NCI-H345 (cell line): ENCODE data around the gene PILRA.
A peak's percentile ranks its signal among the peaks of the same experiment; 100 is the strongest.
"Not testable (repeated sequence)": the region's sequence is repeated elsewhere in the genome, so short reads cannot be mapped to it uniquely, and the experiment has no call there.

Source experiments
- DNase-seq: peaks from one replicate; lab custom pipeline; 2025; lab: John Stamatoyannopoulos, UW

PILRA gene

GRCh38 chr7:100380196-100380595 lies 6.9 kb downstream of the PILRA start:
- DNase-seq: no peak

- not testable (repeated sequence) for DNase-seq
These were observed 8.4 kb downstream of the PILRA start for GRCh38 chr7:100381531-100382233.

- DNase-seq: not testable (repeated sequence)
These were observed 9.1 kb downstream of the PILRA start for GRCh38 chr7:100382234-100382853.

- no peak for DNase-seq
These were observed 11.5 kb downstream of the PILRA start for GRCh38 chr7:100384628-100385294.

- DNase-seq: no peak
These were observed 13.7 kb downstream of the PILRA start for GRCh38 chr7:100386940-100387339.

GRCh38 chr7:100387695-100388094 lies 14.4 kb downstream of the PILRA start:
- DNase-seq: no peak

- DNase-seq: no peak
These were observed 16.3 kb downstream of the PILRA start for GRCh38 chr7:100389437-100390088.

- no peak for DNase-seq
These were observed 17.2 kb downstream of the PILRA start for GRCh38 chr7:100390286-100391009.

GRCh38 chr7:100393233-100393905 lies 20.1 kb downstream of the PILRA start:
- DNase-seq: no peak

- no peak for DNase-seq
These were observed 20.8 kb downstream of the PILRA start for GRCh38 chr7:100394077-100394476.

GRCh38 chr7:100396421-100396982 lies 23.2 kb downstream of the PILRA start:
- DNase-seq: no peak

- no peak for DNase-seq
These were observed 24.2 kb downstream of the PILRA start for GRCh38 chr7:100397315-100398081.

GRCh38 chr7:100398239-100398638 lies 25.0 kb downstream of the PILRA start:
- DNase-seq: no peak

GRCh38 chr7:100400041-100400440 lies 26.8 kb downstream of the PILRA start:
- DNase-seq: no peak

- DNase-seq: no peak
These were observed 27.4 kb downstream of the PILRA start for GRCh38 chr7:100400656-100401055.

GRCh38 chr7:100401811-100402210 lies 28.5 kb downstream of the PILRA start:
- DNase-seq: no peak

- DNase-seq: no peak
These were observed 29.0 kb downstream of the PILRA start for GRCh38 chr7:100402241-100402640.

GRCh38 chr7:100406767-100407166 lies 33.5 kb downstream of the PILRA start:
- no peak for DNase-seq

GRCh38 chr7:100407285-100408180 lies 34.2 kb downstream of the PILRA start:
- peak; percentile 59 for DNase-seq
